Heart left ventricle (tissue), 13 donors: ENCODE results near the gene KCTD11.

Experiments used
- CTCF ChIP-seq, 12 donors: fragments of 200-600 bp; sonication (generic) in 4 of 12; IDR thresholded peaks; one replicate each; pipeline versions ENCODE4 v1.5.0 to v1.8.0; 2018 to 2022; ENCODE audit warnings: antibody characterized with exemption in 12 of 12, mild to moderate bottlenecking in 5 of 12
- POLR2A ChIP-seq, 2 donors: fragments of 450-650 bp; IDR thresholded peaks; one replicate each; pipeline ENCODE4 v1.6.1; 2017; ENCODE audit warnings: antibody characterized with exemption in 2 of 2, mild to moderate bottlenecking in 2 of 2, moderate library complexity in 2 of 2
- donor health status: ischemic (EF 13 %, LVEDD 7.1; RV severe dilation, severe dysfunction).
- donor health status: DM: no; HTN: yes; CAD: no.
- donor health status: DM: no; HTN: no; CAD: no.
- donor health status: ischemic (EF 25% LVEDD 6.9; RV normal size, moderate dysfunction).
- donor health status: ischemic (EF 25% LVEDD 5.7; RV mildly dilated, moderate dysfunction).
- donor health status: ischemic (EF 35%, LVEDD 5.7; RV mildly dilated, moderate dysfunction).
- donor health status: nonischemic (EF 11% LVEDD 7.7; RV severe dilation, severe dysfunction).
- donor health status: DM: yes; HTN: yes; CAD: no.
- donor health status: PGD.
- donor health status: ischemic (EF 29% LVEDD 5.4; RV normal size, mild dysfunction).
- donor health status: nonischemic (EF 23%, LVEDD 6.1; RV moderate dilation, normal function).

GRCh38 chr17:7334938-7335538 is 16.9 kb upstream of the KCTD11 start:
- no peak for TF ChIP-seq CTCF (IDR thresholded peaks at IDR 0.05)
- no peak for TF ChIP-seq POLR2A (IDR thresholded peaks at IDR 0.05)
